ENCODE results near the gene GPRIN2.

DNA sequence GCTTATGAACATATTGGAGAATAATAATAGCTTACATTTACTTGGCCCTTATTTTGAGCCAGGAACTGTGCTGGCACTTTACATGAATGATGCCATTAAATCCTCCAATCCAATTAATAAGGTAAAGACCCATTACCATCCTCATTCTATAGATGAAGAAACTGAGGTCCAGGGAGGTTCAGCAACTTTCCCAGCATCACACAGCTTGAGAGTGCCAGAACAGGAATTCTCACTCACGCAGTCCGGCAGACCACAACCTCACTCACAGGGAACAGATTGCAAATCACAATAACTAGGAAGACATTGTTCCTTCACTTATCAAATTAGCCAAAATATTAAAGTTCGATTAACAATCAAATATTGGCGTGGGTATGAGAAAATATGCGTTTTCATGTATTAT lies 18.3 kb downstream of the GPRIN2 start:
- TF ChIP-seq EZH2phosphoT487 (IDR thresholded peaks at IDR 0.05; ENCODE audit: borderline replicate concordance, low read length): no peak
- TF ChIP-seq, protein P1, sequence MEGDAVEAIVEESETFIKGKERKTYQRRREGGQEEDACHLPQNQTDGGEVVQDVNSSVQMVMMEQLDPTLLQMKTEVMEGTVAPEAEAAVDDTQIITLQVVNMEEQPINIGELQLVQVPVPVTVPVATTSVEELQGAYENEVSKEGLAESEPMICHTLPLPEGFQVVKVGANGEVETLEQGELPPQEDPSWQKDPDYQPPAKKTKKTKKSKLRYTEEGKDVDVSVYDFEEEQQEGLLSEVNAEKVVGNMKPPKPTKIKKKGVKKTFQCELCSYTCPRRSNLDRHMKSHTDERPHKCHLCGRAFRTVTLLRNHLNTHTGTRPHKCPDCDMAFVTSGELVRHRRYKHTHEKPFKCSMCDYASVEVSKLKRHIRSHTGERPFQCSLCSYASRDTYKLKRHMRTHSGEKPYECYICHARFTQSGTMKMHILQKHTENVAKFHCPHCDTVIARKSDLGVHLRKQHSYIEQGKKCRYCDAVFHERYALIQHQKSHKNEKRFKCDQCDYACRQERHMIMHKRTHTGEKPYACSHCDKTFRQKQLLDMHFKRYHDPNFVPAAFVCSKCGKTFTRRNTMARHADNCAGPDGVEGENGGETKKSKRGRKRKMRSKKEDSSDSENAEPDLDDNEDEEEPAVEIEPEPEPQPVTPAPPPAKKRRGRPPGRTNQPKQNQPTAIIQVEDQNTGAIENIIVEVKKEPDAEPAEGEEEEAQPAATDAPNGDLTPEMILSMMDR (IDR thresholded peaks at IDR 0.05; ENCODE audit: low read depth, low read length, poor library complexity, severe bottlenecking): no peak

Measured in DOHH2 (cell line).